ENCODE data around the gene GABRP.

GABRP gene

DNA sequence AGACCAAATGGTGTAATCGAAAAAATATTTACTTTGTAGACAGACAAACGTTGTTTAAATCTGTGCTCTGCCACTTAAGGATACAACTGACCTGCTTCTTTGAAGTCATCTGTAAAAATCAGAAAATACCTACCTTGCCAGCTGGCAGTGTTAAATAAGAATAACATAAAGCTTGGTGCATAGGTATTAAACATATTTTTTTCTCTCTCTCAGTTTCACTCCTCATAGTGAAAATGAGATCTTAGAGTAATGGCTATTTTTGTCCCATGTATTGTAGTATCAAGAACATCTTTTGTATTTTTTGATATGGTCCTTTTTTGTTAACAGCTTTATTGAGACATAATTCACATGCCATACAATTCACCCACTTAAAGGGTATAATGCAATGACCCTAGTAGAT, 60.3 kb downstream of the GABRP start:
- H3K27me3 Mint-ChIP-seq = peaks cover 2% of the 10 kb centered on the region
- no peaks in the 10 kb centered on the region for H3K4me1 Mint-ChIP-seq (ENCODE audit: low read depth)
- H3K4me3 Mint-ChIP-seq = no peak overlapping the region
- no peak overlapping the region for H3K27ac Mint-ChIP-seq
- H3K9me3 Mint-ChIP-seq = no peaks in the 10 kb centered on the region
- no peaks in the 10 kb centered on the region for H3K36me3 Mint-ChIP-seq (ENCODE audit: low read depth)
- intact Hi-C loops (cut with micrococcal nuclease) = no loop called here

DNA sequence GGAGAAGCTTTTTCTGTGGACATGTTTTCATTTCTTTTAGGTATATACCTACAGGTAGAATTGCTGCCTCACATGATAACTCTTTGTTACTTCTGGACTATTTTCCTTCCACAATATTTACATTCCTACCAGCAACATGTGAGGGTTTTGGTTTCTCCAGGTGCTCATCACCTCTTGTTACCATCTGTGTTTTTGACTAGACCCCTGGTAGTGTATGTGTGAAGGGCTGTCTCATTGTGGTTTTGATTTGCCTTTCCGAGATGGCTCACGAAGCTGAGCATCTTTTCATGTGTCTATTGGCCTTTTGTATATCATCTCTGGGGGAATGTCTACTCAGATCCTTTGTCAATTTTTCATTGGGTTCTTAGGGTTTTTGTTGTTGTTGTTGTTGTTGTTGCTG, 61.1 kb downstream of the GABRP start:
- Mint-ChIP-seq H3K4me3 (no peak overlapping the region), H3K36me3 (ENCODE audit: low read depth) (no peaks in the 10 kb centered on the region), H3K4me1 (ENCODE audit: low read depth) (no peaks in the 10 kb centered on the region)

DNA sequence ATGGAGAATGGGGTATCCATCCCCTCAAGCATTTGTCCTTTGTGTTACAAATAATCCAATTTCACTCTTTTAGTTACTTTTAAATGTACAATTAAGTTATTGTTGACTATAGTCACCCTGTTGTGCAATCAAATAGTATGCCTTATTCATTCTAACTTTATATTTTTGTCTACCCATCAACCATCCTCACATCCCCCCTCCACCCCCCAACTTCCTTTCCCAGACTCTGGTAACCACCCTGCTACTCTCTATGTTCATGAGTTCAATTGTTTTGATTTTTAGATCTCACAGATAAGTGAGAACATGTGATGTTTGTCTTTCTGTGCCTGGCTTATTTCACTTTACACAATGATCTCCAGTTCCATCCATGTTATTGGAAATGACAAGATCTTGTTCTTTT, 62.9 kb downstream of the GABRP start:
- H3K27ac Mint-ChIP-seq = no peak overlapping the region
- intact Hi-C loops (cut with micrococcal nuclease) = no loop called here
- H3K36me3 Mint-ChIP-seq (ENCODE audit: low read depth) = no peaks in the 10 kb centered on the region
- H3K4me1 Mint-ChIP-seq (ENCODE audit: low read depth) = no peaks in the 10 kb centered on the region
- peaks cover 4% of the 10 kb centered on the region for H3K27me3 Mint-ChIP-seq
- H3K9me3 Mint-ChIP-seq = no peaks in the 10 kb centered on the region
- H3K4me3 Mint-ChIP-seq = no peak overlapping the region

More for the DNA sequence above, 61.1 kb downstream of the GABRP start:
- intact Hi-C loops (cut with micrococcal nuclease) = no loop called here
- Mint-ChIP-seq H3K9me3 (no peaks in the 10 kb centered on the region), H3K27me3 (peaks cover 2% of the 10 kb centered on the region), H3K27ac (no peak overlapping the region)

DNA sequence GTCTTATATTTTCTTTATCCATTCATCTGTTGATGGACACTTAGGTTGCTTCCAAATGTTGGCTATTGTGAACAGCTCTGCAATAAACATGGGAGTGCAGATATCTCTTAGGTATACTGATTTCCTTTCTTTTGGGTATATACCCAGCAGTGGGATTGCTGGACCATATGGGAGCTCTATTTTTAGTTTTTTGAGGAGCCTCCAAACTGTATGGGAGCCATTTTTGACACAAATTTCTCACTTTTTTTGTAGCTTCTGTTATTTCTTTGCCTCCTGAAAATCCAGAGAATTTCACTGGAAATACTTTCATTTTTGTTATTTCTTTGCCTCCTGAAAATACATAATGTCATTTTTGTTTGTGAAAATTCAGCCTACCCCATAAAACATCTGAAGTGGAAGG, 63.3 kb downstream of the GABRP start:
- Mint-ChIP-seq H3K27ac (no peak overlapping the region), H3K4me1 (ENCODE audit: low read depth) (no peaks in the 10 kb centered on the region), H3K9me3 (no peaks in the 10 kb centered on the region), H3K27me3 (peaks cover 3% of the 10 kb centered on the region), H3K36me3 (ENCODE audit: low read depth) (no peaks in the 10 kb centered on the region), H3K4me3 (no peak overlapping the region)
- intact Hi-C loops (cut with micrococcal nuclease) = no loop called here

DNA sequence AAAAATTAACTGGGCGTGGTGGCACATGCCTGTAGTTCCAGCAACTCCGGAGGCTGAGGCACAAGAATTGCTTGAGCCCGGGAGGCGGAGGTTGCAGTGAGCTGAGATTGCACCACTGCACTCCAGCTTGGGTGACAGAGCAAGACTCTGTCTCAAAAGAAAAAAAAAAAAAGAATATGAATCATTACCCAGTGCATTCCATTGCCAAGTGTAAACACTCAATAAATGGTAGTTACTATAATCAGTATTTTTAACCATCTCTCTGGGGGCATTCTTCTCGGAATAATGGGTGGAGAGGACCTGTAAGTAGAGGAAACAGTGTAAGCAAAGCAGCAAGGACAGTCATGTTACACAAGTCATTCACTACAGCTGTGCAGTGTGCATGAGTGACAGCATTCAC, 64.5 kb downstream of the GABRP start:
- Mint-ChIP-seq H3K4me3 (no peak overlapping the region), H3K36me3 (ENCODE audit: low read depth) (no peaks in the 10 kb centered on the region), H3K27me3 (peaks cover 2% of the 10 kb centered on the region), H3K4me1 (ENCODE audit: low read depth) (no peaks in the 10 kb centered on the region), H3K27ac (no peak overlapping the region), H3K9me3 (no peaks in the 10 kb centered on the region)
- intact Hi-C loops (cut with micrococcal nuclease) = no loop called here

DNA sequence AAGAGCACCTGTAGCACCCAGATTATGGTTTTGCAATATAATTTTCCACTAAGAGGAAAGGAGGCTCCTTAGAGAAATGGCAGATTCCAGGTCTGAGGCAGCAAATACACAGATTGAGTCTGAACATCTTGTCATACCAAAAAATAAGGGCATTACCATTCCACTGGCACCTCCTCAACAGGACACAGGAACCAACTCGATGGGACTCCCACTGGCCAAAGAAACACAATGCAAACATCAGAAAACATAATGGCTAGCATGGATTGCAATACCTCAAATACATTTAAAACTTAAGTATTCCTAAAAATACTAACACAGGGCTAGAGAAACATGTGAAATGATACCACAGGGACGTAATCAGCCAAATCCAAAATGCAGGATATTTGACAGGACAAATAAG, 65.8 kb downstream of the GABRP start:
- no peaks in the 10 kb centered on the region for H3K36me3 Mint-ChIP-seq (ENCODE audit: low read depth)
- no peaks in the 10 kb centered on the region for H3K9me3 Mint-ChIP-seq
- H3K4me1 Mint-ChIP-seq (ENCODE audit: low read depth) = no peaks in the 10 kb centered on the region
- peaks cover 2% of the 10 kb centered on the region for H3K27me3 Mint-ChIP-seq
- H3K27ac Mint-ChIP-seq = no peak overlapping the region
- H3K4me3 Mint-ChIP-seq = no peak overlapping the region
- intact Hi-C loops (cut with micrococcal nuclease) = no loop called here

DNA sequence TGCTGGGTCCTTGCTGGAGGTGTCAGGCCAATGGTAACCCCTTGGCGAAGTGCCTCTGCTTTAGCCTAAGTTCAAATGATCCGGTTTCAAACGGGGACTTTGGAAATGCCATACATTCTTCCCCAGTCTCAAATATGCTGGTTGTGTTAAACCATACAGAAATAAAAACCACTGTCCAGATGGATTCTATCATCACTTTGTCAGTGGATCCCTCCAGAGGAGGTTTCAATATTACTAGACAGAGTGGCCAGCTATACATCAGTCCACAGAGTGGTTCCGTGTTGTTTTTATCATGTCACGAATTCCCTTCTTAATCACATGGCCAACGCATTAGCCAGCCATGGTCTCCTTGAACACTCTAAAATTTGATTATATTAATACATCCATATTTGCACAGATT, 71.0 kb downstream of the GABRP start:
- Mint-ChIP-seq H3K4me1 (ENCODE audit: low read depth) (no peaks in the 10 kb centered on the region), H3K4me3 (no peak overlapping the region), H3K27ac (no peak overlapping the region), H3K27me3 (peaks cover 6% of the 10 kb centered on the region), H3K36me3 (ENCODE audit: low read depth) (no peaks in the 10 kb centered on the region), H3K9me3 (peaks cover 12% of the 10 kb centered on the region)
- intact Hi-C loops (cut with micrococcal nuclease) = no loop called here

DNA sequence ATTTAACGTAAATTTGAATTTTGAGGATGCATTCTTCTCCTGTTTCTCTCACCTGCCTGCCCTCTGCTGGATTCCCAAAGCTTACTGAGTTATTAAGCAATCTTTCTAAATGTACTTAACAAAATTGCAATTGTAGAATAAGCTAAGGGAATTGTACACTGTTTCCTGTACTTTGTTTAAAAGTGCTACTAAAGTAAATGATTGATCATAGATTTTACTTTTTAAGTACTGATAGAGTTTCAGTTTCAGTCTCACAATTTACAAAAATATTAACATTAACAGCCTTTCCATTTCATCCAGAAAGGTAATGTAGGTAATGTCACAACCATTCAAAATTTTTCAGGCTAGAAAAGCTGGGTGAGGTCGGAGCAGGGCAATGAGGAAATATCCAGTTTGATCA, 73.5 kb downstream of the GABRP start:
- intact Hi-C loops (cut with micrococcal nuclease) = no loop called here
- Mint-ChIP-seq H3K27ac (no peak overlapping the region), H3K27me3 (peaks cover 16% of the 10 kb centered on the region), H3K9me3 (peaks cover 32% of the 10 kb centered on the region), H3K36me3 (ENCODE audit: low read depth) (peaks cover 14% of the 10 kb centered on the region), H3K4me3 (no peak overlapping the region), H3K4me1 (ENCODE audit: low read depth) (peaks cover 7% of the 10 kb centered on the region)

DNA sequence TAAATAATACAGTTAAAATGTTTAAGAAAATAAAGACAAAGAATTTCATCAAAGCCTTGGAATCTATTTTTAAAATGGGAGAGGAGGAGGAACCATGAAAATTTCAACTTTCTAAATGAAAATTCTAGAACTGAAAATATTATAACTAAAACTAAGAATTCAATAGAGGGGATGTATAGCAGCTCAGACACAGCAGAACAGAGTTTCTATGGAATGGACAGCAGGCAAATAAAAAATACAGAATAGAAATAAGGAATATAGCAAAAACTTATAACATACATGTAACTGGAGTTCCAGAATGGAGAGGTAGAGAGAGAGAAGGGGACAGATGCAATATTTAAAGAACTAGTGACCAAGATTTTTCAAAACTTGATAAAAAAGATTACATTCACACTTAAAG, 76.9 kb downstream of the GABRP start:
- H3K27me3 Mint-ChIP-seq = peaks cover 33% of the 10 kb centered on the region

DNA sequence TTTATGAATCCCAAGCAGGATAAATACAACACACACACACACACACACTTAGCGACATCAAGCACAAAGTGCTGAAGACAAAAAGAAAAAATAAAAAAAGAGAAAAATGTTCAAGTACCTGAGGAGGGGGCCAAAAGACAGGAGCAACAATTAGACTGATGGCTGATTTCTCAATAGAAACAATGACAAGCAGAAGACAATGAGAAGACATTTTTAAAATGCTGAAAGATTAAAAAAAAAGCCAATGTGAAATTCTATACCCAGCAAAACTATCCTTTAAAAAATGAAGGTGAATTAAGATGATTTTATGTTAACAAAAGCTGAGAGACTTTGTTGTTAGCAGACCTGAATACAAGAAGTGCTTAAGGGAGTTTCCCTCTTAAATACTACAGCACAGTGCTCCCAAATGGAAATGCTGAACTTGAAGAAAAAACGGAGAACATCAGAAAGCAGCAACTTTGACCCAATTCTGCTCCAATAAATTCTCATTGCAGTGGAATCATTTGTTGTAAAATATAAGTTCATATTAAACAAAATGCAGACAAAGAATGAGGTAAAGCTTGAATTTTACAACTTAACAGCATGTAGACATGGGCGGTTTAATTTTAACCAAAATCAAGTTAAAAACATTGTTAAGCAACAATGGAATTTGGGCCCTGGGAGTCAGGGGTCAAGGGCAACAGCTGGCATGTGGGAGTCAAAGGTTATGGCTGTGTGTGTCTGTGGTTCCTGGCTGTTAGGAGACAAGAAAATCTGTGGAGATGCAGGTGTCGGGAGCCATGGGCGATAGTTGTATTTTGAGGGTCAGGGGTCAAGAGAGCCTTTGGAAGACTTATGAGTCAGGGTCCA, 77.5 kb downstream of the GABRP start:
- Mint-ChIP-seq H3K36me3 (ENCODE audit: low read depth) (peaks cover 14% of the 10 kb centered on the region), H3K4me1 (ENCODE audit: low read depth) (peaks cover 19% of the 10 kb centered on the region), H3K27ac (no peak overlapping the region), H3K27me3 (peaks cover 33% of the 10 kb centered on the region), H3K9me3 (peaks cover 32% of the 10 kb centered on the region), H3K4me3 (peak overlapping the region; percentile 72)
- intact Hi-C loops (cut with micrococcal nuclease) = no loop called here

More for the DNA sequence above, 76.9 kb downstream of the GABRP start:
- H3K27ac Mint-ChIP-seq = no peak overlapping the region
- intact Hi-C loops (cut with micrococcal nuclease) = no loop called here
- peaks cover 32% of the 10 kb centered on the region for H3K9me3 Mint-ChIP-seq
- no peak overlapping the region for H3K4me3 Mint-ChIP-seq
- H3K36me3 Mint-ChIP-seq (ENCODE audit: low read depth) = peaks cover 14% of the 10 kb centered on the region
- peaks cover 19% of the 10 kb centered on the region for H3K4me1 Mint-ChIP-seq (ENCODE audit: low read depth)

DNA sequence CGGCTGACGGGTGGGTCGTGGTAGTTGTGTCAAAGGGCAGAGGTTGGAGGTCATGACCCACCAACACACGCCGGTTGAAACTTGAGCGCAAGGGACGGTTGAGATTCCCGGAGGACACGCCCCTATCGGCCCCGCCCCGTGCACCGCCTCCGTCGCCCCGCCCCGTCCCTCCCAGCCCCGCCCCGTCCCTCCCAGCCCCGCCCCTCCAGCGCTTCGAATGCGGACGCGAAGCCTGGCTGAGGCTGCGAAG, 78.1 kb downstream of the GABRP start:
- intact Hi-C loops (cut with micrococcal nuclease) = no loop called here
- H3K9me3 Mint-ChIP-seq = peaks cover 32% of the 10 kb centered on the region
- H3K27ac Mint-ChIP-seq = no peak overlapping the region
- peaks cover 14% of the 10 kb centered on the region for H3K36me3 Mint-ChIP-seq (ENCODE audit: low read depth)
- H3K27me3 Mint-ChIP-seq = peaks cover 33% of the 10 kb centered on the region
- peaks cover 19% of the 10 kb centered on the region for H3K4me1 Mint-ChIP-seq (ENCODE audit: low read depth)
- peak overlapping the region; percentile 72 for H3K4me3 Mint-ChIP-seq

DNA sequence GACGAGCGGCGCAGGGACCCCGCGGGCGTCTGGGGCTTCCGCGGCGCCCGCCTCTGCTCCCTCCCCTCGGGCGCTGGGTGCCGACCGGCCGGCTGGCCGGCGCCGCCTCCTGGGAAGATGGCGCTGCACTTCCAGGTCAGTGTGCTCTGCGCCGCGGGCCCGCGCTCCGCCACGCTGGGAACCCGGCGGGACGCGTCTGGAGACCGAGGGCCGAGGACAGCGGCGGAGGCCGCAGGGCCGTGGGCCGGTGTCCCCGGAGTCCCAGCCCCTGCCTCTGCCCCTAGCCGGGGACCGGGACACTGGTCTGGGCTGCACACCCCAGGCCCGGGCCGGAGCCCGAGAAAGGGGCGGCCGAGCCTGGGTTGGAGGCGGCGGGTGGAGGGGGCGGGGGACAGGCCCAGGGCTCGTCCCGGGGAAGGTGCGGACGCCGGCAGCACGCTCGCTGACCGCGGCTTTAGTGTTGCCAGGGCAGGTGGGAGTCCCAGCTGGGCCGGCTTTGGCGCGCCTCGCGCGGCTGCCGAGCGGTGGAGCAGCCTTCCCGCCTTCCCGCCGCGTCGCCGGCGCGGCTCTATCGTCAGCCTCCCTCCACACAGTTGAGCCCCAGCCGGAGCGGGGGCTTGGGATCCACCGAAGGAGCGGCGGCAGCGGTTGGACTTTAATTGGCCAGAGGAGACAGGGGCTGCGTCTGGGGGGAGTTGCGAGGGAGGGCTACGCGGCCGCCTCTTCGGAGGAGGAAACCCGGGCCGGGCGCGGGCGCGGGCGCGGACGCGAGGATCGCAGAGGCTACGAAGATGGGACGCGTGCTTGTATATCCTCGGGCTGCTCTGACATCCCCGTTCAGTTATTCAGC, 78.6 kb downstream of the GABRP start, which contains the start of gene RANBP17:
Gene RANBP17 (plus strand): TSS at position 102 of the 850 bp plus-strand sequence.
- peak within 1 kb of the TSS; percentile 88 for H3K4me3 Mint-ChIP-seq
- H3K27ac Mint-ChIP-seq = no peak within 1 kb of the TSS
- peaks cover 32% of the 10 kb centered on the region for H3K27me3 Mint-ChIP-seq

DNA sequence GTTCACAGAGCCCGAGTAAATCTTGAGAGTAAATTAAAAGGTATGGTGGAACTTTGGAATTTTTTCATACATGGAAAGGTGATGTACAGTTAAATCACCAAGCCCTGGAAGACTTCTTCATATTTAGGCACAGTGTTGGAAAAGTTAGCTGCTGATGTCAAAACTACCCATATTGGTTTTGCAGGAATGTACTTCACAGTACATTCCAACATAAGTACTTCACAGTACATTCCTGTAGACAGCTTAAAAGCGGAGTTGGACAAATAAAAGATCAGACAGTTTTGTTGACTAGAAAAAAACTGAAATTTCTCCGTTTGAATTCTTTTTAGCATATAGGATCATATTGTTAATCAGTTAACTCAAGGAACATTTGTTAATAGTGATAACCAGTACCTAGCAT, 80.1 kb downstream of the GABRP start:
- Mint-ChIP-seq H3K4me3 (no peak overlapping the region), H3K36me3 (ENCODE audit: low read depth) (peaks cover 14% of the 10 kb centered on the region), H3K9me3 (peaks cover 29% of the 10 kb centered on the region), H3K4me1 (ENCODE audit: low read depth) (peaks cover 19% of the 10 kb centered on the region), H3K27me3 (peaks cover 31% of the 10 kb centered on the region), H3K27ac (no peak overlapping the region)
- intact Hi-C loops (cut with micrococcal nuclease) = no loop called here

More for the DNA sequence above, 78.6 kb downstream of the GABRP start, which contains the start of gene RANBP17:
- peaks cover 19% of the 10 kb centered on the region for H3K4me1 Mint-ChIP-seq (ENCODE audit: low read depth)
- H3K36me3 Mint-ChIP-seq (ENCODE audit: low read depth) = peaks cover 14% of the 10 kb centered on the region
- intact Hi-C loops (cut with micrococcal nuclease) = no loop called here
- peaks cover 32% of the 10 kb centered on the region for H3K9me3 Mint-ChIP-seq
